ENCODE data around the gene OSBPL9.

Gene OSBPL9, protein sequence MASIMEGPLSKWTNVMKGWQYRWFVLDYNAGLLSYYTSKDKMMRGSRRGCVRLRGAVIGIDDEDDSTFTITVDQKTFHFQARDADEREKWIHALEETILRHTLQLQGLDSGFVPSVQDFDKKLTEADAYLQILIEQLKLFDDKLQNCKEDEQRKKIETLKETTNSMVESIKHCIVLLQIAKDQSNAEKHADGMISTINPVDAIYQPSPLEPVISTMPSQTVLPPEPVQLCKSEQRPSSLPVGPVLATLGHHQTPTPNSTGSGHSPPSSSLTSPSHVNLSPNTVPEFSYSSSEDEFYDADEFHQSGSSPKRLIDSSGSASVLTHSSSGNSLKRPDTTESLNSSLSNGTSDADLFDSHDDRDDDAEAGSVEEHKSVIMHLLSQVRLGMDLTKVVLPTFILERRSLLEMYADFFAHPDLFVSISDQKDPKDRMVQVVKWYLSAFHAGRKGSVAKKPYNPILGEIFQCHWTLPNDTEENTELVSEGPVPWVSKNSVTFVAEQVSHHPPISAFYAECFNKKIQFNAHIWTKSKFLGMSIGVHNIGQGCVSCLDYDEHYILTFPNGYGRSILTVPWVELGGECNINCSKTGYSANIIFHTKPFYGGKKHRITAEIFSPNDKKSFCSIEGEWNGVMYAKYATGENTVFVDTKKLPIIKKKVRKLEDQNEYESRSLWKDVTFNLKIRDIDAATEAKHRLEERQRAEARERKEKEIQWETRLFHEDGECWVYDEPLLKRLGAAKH

DNA sequence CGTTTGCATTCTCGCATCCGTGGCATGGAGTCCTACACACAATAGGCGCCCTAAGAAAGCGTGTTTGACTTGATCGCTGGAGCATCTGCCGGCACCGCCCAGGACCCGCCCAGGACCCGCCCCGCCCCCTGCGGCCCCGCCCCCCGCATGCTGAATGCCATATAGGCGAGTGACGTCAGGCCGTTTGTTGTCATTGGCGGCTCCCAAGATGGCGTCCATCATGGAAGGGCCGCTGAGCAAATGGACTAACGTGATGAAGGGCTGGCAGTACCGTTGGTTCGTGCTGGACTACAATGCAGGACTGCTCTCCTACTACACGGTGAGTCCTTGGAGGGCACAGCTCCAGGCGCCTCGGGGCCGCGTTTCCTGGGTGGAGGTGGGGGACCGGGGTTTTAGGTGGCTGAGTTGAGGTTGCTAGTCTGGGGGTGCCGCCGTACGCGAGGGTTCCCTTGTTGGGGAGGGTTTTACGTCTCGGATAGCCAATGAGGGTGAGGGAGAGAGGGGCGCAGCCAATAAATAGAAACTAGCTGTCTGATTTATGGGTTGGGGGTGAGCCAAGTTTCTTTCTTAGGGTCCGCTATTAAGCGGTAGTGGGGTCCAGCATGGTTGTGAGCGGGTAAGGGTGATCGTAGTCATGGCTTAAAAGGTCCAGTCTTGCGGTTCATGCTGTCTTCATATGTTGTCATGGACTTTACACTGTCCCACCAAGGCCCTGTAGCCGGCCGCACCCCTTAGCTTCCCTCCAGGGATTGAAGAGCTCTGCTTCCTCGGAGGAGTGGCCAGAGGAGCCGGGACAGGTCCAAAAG lies at the start of gene OSBPL9:
Gene OSBPL9 (plus strand): TSS at position 190 of the 806 bp plus-strand sequence. CDS start 19 bp downstream, at position 209.
- H3K4me1 ChIP-seq (ENCODE audit: insufficient read depth, low read length): peaks cover 7% of the 10 kb centered on the region; the same call in 1 of the 2 replicates
- H3K36me3 ChIP-seq (ENCODE audit: insufficient read depth, low read depth, low read length): no peaks in the 10 kb centered on the region
- no peaks in the 10 kb centered on the region; the same call in 1 of the 2 replicates for H3K9me3 ChIP-seq (ENCODE audit: insufficient read depth, low read depth, low read length)
- no peaks in the 10 kb centered on the region for H3K27me3 ChIP-seq (ENCODE audit: insufficient read depth, low read length)
- no peak within 1 kb of the TSS for H3K27ac ChIP-seq (ENCODE audit: low read length)
- H3K9ac ChIP-seq (ENCODE audit: low read depth, low read length): peak within 1 kb of the TSS; percentile 91
- peak within 1 kb of the TSS; percentile 87 for H3K4me3 ChIP-seq (ENCODE audit: low read length)

DNA sequence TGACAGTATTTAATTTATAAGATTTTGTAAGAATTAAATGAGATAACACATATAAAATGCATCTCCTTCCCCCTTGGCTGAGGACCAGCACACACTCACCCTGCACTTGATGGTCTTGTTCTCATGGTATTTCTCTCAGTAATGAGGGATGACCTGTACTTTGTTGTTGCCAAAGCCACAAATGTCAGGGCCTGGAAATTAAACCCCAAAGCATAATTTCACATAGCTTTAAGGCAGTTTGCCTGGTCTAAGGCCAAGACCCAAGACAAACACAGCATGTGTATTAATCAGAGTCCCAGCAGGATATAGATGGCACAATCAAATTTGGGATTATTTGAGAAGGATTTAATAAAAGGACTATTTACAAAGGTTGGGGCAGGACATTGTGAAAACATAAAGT lies 49.2 kb upstream of the OSBPL9 start:
- Histone ChIP-seq H3K27me3 (ENCODE audit: insufficient read depth, low read length) (no peaks in the 10 kb centered on the region), H3K4me1 (ENCODE audit: insufficient read depth, low read length) (peaks cover 24% of the 10 kb centered on the region), H3K36me3 (ENCODE audit: insufficient read depth, low read depth, low read length) (no peaks in the 10 kb centered on the region), H3K27ac (ENCODE audit: low read length) (no peak overlapping the region), H3K4me3 (ENCODE audit: low read length) (no peak overlapping the region), H3K9ac (ENCODE audit: low read depth, low read length) (no peak overlapping the region), H3K9me3 (ENCODE audit: insufficient read depth, low read depth, low read length) (no peaks in the 10 kb centered on the region)

DNA sequence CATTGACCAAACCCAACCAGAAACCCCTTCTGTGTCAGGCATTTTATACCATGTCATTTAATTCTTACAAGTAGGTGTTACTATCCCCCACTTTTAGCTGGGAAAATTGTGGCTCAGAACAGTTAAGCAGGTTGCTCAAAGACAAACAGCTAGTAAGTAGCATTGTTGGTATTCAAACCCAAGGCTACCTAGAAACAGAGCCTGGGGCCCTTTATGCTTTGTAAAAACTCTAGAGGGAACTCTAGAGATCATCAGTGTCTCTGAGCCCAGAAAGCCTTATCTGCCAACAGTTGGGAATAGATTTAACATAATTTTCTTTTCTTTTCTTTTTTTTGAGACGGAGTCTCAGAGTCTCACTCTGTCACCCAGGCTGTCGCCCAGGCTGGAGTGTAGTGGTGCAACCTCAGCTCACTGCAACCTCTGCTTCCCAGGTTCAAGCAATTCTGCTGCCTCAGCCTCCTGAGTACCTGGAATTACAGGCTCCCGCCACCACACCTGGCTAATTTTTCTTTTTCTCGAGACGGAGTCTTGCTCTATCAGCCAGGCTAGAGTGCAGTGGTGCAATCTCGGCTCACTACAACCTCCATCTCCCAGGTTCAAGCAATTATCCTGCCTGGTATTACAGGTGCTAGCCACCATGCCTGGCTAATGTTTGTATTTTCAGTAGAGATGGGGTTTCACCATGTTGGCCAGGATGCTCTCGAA lies 48.5 kb upstream of the OSBPL9 start:
- Histone ChIP-seq H3K36me3 (ENCODE audit: insufficient read depth, low read depth, low read length) (no peaks in the 10 kb centered on the region), H3K9ac (ENCODE audit: low read depth, low read length) (no peak overlapping the region), H3K27ac (ENCODE audit: low read length) (no peak overlapping the region)

DNA sequence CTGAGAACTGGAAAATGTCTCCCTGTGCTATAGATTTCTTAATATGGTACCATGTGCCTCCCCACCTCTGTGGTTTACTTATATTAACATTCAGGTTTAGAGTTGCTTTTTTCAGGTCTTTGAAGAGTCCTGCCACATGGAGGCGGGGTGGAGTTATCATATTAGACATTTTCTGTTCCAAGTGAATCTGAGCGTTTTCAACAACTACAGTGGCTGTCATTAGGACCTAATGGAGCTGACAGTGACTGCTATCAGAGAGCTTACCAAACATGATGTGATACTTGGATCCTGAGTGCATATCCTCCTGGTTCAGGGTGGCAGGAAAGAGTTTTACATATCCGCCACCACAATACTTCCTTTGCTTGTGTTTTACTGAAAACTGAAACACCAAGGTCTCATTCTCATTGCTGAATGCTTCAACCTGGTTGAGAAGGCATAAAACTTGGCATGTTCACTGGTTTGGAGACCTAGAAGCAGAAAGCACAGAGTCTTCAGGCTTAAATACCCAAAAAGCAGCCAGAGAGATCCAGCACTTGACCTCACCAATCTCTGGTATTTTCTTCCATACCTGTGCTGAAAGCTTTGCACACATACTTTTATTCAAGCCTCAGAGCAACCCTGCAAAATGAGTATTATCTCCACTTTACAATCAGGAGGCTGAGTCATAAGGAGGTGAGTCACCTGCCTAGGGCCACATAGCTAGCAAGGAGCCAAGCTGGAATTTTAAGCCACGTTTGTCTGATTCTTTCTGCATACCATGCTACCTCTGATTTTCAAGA lies 47.4 kb upstream of the OSBPL9 start:
- Histone ChIP-seq H3K4me3 (ENCODE audit: low read length) (no peak overlapping the region), H3K9me3 (ENCODE audit: insufficient read depth, low read depth, low read length) (no peaks in the 10 kb centered on the region), H3K9ac (ENCODE audit: low read depth, low read length) (no peak overlapping the region), H3K4me1 (ENCODE audit: insufficient read depth, low read length) (peaks cover 24% of the 10 kb centered on the region), H3K27ac (ENCODE audit: low read length) (no peak overlapping the region), H3K36me3 (ENCODE audit: insufficient read depth, low read depth, low read length) (no peaks in the 10 kb centered on the region), H3K27me3 (ENCODE audit: insufficient read depth, low read length) (no peaks in the 10 kb centered on the region)

More for the DNA sequence above, 48.5 kb upstream of the OSBPL9 start:
- Histone ChIP-seq H3K4me1 (ENCODE audit: insufficient read depth, low read length) (peaks cover 24% of the 10 kb centered on the region), H3K9me3 (ENCODE audit: insufficient read depth, low read depth, low read length) (no peaks in the 10 kb centered on the region), H3K27me3 (ENCODE audit: insufficient read depth, low read length) (no peaks in the 10 kb centered on the region), H3K4me3 (ENCODE audit: low read length) (no peak overlapping the region)

DNA sequence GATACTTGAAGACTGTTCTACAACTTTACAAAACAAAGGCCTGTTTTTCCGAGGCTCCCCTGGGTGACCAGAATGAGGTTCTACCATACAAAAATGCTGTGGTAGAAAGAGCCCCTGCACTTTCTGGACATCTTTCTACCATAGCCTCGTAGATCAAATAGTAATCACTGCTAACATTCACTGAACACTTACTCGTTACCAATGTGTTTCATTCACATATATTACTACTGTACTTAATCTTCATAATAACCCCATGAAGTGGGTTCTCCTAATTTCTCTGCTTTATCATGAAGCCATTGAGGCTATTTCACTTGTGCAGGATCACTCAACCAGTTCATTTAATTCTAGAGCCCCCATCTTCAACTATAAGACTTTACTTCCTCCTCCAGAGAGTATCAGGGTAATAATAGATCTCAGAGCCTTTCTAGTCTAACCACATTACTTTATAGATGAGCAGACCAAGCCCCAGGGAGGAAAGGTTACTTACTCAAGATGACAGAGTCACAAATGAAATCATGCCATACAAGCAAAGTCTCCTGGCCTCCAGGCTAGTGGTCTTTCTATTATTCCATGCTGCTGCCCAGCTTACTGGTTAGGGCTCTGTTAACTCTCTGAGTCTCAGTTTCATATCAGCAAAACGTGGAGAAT lies 46.7 kb upstream of the OSBPL9 start:
- peaks cover 18% of the 10 kb centered on the region for H3K4me1 ChIP-seq (ENCODE audit: insufficient read depth, low read length)
- H3K4me3 ChIP-seq (ENCODE audit: low read length): no peak overlapping the region
- no peaks in the 10 kb centered on the region for H3K27me3 ChIP-seq (ENCODE audit: insufficient read depth, low read length)
- H3K36me3 ChIP-seq (ENCODE audit: insufficient read depth, low read depth, low read length): no peaks in the 10 kb centered on the region
- no peaks in the 10 kb centered on the region for H3K9me3 ChIP-seq (ENCODE audit: insufficient read depth, low read depth, low read length)
- no peak overlapping the region for H3K9ac ChIP-seq (ENCODE audit: low read depth, low read length)
- no peak overlapping the region for H3K27ac ChIP-seq (ENCODE audit: low read length)

DNA sequence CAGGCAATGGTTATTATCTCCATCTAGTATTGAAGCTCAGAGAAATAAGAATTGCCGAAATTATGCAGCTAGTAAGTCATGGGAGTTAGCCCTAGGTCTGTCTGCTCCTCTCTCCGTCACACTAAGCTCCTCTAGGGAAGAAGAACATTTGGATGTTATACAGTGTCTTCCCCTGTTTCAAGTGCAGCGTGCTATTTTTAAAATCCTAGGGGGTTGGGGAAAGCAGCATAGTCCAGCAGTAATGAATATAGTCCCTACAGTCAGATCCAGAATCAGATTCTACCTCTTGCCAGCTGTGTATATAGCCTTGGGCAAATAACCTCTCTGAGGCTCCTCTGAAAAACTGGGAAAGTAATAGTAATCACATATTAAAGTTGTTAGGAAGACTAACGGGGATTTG lies 44.5 kb upstream of the OSBPL9 start:
- H3K9me3 ChIP-seq (ENCODE audit: insufficient read depth, low read depth, low read length): no peaks in the 10 kb centered on the region
- H3K4me1 ChIP-seq (ENCODE audit: insufficient read depth, low read length): peaks cover 18% of the 10 kb centered on the region
- H3K27ac ChIP-seq (ENCODE audit: low read length): no peak overlapping the region
- no peak overlapping the region for H3K9ac ChIP-seq (ENCODE audit: low read depth, low read length)
- no peaks in the 10 kb centered on the region for H3K27me3 ChIP-seq (ENCODE audit: insufficient read depth, low read length)
- no peaks in the 10 kb centered on the region for H3K36me3 ChIP-seq (ENCODE audit: insufficient read depth, low read depth, low read length)
- H3K4me3 ChIP-seq (ENCODE audit: low read length): no peak overlapping the region

DNA sequence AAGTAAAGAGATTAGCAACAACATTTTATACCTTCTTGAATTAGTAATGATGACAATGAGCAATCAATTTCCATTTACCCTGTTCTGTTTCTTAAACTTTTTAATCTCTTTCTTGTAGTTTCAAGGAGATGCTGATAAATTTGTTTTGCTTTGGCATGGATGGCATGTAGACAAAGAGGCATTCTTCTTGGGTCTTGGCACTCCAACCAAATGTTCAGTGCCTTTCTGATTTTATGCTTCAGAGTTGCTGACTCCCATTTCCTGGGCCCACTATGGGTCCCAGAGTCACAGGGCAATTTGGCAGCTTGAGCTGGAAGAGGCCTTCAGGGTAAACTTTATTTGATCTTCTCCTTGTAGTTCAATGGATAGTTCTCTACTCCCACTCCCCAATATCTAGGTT lies 42.1 kb upstream of the OSBPL9 start:
- Histone ChIP-seq H3K9me3 (ENCODE audit: insufficient read depth, low read depth, low read length) (no peaks in the 10 kb centered on the region), H3K4me3 (ENCODE audit: low read length) (no peak overlapping the region), H3K27ac (ENCODE audit: low read length) (no peak overlapping the region), H3K4me1 (ENCODE audit: insufficient read depth, low read length) (peaks cover 7% of the 10 kb centered on the region), H3K9ac (ENCODE audit: low read depth, low read length) (no peak overlapping the region), H3K27me3 (ENCODE audit: insufficient read depth, low read length) (no peaks in the 10 kb centered on the region), H3K36me3 (ENCODE audit: insufficient read depth, low read depth, low read length) (no peaks in the 10 kb centered on the region)

DNA sequence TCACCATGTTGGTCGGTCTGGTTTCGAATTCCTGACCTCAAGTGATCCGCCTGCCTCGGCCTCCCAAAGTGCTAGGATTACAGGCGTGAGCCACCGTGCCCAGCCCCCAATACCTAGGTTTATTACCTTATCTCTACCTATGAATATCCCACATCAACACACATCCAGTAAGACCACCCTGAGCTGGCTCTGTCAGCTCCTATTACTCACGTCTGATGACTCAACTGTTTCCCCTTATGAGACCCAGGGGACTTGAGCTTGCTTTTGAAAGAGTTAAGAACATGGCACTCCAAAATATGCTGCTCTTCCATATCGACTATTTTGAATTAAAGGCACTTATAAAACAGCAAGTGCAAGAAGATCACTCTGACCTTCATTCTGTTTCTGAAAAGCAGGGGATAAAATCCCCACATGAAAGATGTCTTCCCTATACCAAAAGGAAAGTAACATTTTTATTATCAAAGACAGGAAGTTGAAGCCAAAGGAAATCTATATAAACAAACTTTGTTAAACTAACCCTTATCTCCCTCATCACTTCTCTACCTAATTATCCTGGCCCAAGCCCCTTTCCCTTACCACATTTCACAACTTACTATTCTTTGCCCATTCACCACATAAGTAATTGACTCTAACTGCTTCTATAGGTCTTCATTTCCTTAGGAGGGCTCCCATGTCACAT lies 41.3 kb upstream of the OSBPL9 start:
- Histone ChIP-seq H3K9ac (ENCODE audit: low read depth, low read length) (no peak overlapping the region), H3K9me3 (ENCODE audit: insufficient read depth, low read depth, low read length) (no peaks in the 10 kb centered on the region), H3K4me3 (ENCODE audit: low read length) (no peak overlapping the region), H3K36me3 (ENCODE audit: insufficient read depth, low read depth, low read length) (no peaks in the 10 kb centered on the region), H3K27ac (ENCODE audit: low read length) (no peak overlapping the region), H3K27me3 (ENCODE audit: insufficient read depth, low read length) (no peaks in the 10 kb centered on the region), H3K4me1 (ENCODE audit: insufficient read depth, low read length) (no peaks in the 10 kb centered on the region)

DNA sequence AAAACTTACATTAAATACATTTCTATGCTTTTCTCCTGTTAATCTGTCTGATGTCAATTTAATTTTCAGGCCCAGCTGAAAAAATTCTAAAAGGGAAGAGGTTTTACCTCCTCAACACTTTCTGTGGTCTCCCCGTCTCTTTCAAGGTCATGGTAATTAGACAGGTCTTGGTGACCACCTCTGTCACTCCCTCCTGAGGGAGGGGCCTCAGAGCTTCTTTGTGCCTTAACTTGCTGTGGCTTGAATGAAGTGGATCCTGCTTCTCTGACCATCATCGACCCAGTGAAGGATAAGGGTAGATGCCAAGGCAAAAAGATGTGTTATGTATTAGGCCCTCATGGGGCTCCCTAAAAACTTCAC lies 40.8 kb upstream of the OSBPL9 start:
- no peaks in the 10 kb centered on the region for H3K4me1 ChIP-seq (ENCODE audit: insufficient read depth, low read length)
- H3K27me3 ChIP-seq (ENCODE audit: insufficient read depth, low read length): no peaks in the 10 kb centered on the region
- H3K9me3 ChIP-seq (ENCODE audit: insufficient read depth, low read depth, low read length): no peaks in the 10 kb centered on the region
- no peak overlapping the region for H3K9ac ChIP-seq (ENCODE audit: low read depth, low read length)
- no peaks in the 10 kb centered on the region for H3K36me3 ChIP-seq (ENCODE audit: insufficient read depth, low read depth, low read length)
- no peak overlapping the region for H3K4me3 ChIP-seq (ENCODE audit: low read length)
- no peak overlapping the region for H3K27ac ChIP-seq (ENCODE audit: low read length)

DNA sequence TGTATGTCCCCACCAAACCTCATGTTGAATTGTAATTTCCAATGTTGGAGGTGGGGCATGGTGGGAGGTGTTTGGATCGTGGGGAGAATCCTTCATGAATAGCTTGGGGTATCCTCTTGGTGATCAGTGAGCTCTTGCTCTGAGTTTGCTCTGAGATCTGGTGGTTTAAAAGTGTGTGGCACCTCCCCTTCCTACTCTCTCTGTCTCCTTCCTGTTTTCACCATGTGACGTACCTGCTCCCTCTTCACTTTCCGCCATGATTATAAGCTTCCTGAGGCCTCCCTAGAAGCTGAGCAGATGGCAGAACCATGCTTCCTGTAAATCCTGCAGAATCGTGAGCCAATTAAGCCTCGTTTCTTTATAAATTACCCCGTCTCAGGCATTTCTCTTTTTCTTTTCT lies 40.0 kb upstream of the OSBPL9 start:
- Histone ChIP-seq H3K9me3 (ENCODE audit: insufficient read depth, low read depth, low read length) (no peaks in the 10 kb centered on the region), H3K36me3 (ENCODE audit: insufficient read depth, low read depth, low read length) (no peaks in the 10 kb centered on the region), H3K27ac (ENCODE audit: low read length) (no peak overlapping the region), H3K4me1 (ENCODE audit: insufficient read depth, low read length) (no peaks in the 10 kb centered on the region), H3K4me3 (ENCODE audit: low read length) (no peak overlapping the region), H3K9ac (ENCODE audit: low read depth, low read length) (no peak overlapping the region), H3K27me3 (ENCODE audit: insufficient read depth, low read length) (no peaks in the 10 kb centered on the region)
